ENCODE data around the gene ITGA7.

The ITGA7 gene

GRCh38 chr12:55736780-55737580 lies 29.3 kb upstream of the ITGA7 start:
- in situ Hi-C loops (cut with MboI; ENCODE audit: low sequenced_read_pairs), result loop anchor here (10.0 kb wide), 1 partner anchor 308 kb away; the partner anchor contains the start of gene RPS26

- in situ Hi-C loops (cut with MboI; ENCODE audit: low sequenced_read_pairs), result loop anchor here (10.0 kb wide), 1 partner anchor 309 kb away; the partner anchor contains the start of gene RPS26
Measured at GRCh38 chr12:55736076-55736475, 28.4 kb upstream of the ITGA7 start.

- in situ Hi-C loops (cut with MboI; ENCODE audit: low sequenced_read_pairs), result loop anchor here (10.0 kb wide), 1 partner anchor 310 kb away; the partner anchor contains the start of gene RPS26
Measured at GRCh38 chr12:55734595-55734994, 26.9 kb upstream of the ITGA7 start.

- in situ Hi-C loops (cut with MboI; ENCODE audit: low sequenced_read_pairs), result loop anchor here (10.0 kb wide), 1 partner anchor 311 kb away; the partner anchor contains the start of gene RPS26
Measured at GRCh38 chr12:55733858-55734257, 26.2 kb upstream of the ITGA7 start.

GRCh38 chr12:55733021-55733555 lies 25.4 kb upstream of the ITGA7 start:
- in situ Hi-C loops (cut with MboI; ENCODE audit: low sequenced_read_pairs), result loop anchor here (10.0 kb wide), 1 partner anchor 312 kb away; the partner anchor contains the start of gene RPS26

GRCh38 chr12:55732288-55732687 lies 24.6 kb upstream of the ITGA7 start:
- in situ Hi-C loops (cut with MboI; ENCODE audit: low sequenced_read_pairs), result loop anchor here (10.0 kb wide), 1 partner anchor 313 kb away; the partner anchor contains the start of gene RPS26

- in situ Hi-C loops (cut with MboI; ENCODE audit: low sequenced_read_pairs), result loop anchor here (10.0 kb wide), 1 partner anchor 315 kb away; the partner anchor contains the start of gene RPS26
Measured at GRCh38 chr12:55729819-55730818, 22.4 kb upstream of the ITGA7 start.

- in situ Hi-C loops (cut with MboI; ENCODE audit: low sequenced_read_pairs), result no loop called here
Measured at GRCh38 chr12:55728939-55729818, 21.5 kb upstream of the ITGA7 start, which contains the start of gene CD63. CD63 (minus strand) TSS chr12:55729009; CDS start chr12:55728341, 668 bp downstream.

GRCh38 chr12:55728186-55728938 lies 20.7 kb upstream of the ITGA7 start:
- in situ Hi-C loops (cut with MboI; ENCODE audit: low sequenced_read_pairs), result no loop called here

GRCh38 chr12:55727643-55728185 lies 20.0 kb upstream of the ITGA7 start:
- in situ Hi-C loops (cut with MboI; ENCODE audit: low sequenced_read_pairs), result no loop called here

- in situ Hi-C loops (cut with MboI; ENCODE audit: low sequenced_read_pairs), result no loop called here
Measured at GRCh38 chr12:55726971-55727370, 19.3 kb upstream of the ITGA7 start.

GRCh38 chr12:55725556-55725955 lies 17.9 kb upstream of the ITGA7 start:
- in situ Hi-C loops (cut with MboI; ENCODE audit: low sequenced_read_pairs), result no loop called here

GRCh38 chr12:55724940-55725309 lies 17.2 kb upstream of the ITGA7 start:
- in situ Hi-C loops (cut with MboI; ENCODE audit: low sequenced_read_pairs), result no loop called here

GRCh38 chr12:55724226-55724939 lies 16.7 kb upstream of the ITGA7 start:
- in situ Hi-C loops (cut with MboI; ENCODE audit: low sequenced_read_pairs), result no loop called here

- in situ Hi-C loops (cut with MboI; ENCODE audit: low sequenced_read_pairs), result no loop called here
Measured at GRCh38 chr12:55723516-55724225, 16.0 kb upstream of the ITGA7 start.

- in situ Hi-C loops (cut with MboI; ENCODE audit: low sequenced_read_pairs), result no loop called here
Measured at GRCh38 chr12:55722948-55723347, 15.2 kb upstream of the ITGA7 start.

- in situ Hi-C loops (cut with MboI; ENCODE audit: low sequenced_read_pairs), result no loop called here
Measured at GRCh38 chr12:55721601-55722213, 14.0 kb upstream of the ITGA7 start.
